Panc1 (cell line): Measurements from ENCODE around the gene WDR7. TPM values are rescaled to one million over a fixed set of nuclear protein-coding genes. Genes with fewer than 3 reads are reported as not detected.

Experiments used
- ATAC-seq: fragments of 200-7000 bp; cut with Tn5 transposase; 2 replicates; pipeline ENCODE4 v1.9.1; 2020; ENCODE audit warnings: mild to moderate bottlenecking, moderate library complexity
- BruUV-seq: library from RNA; stranded (reverse); fragments of 400-500 nt; replicated peaks from 2 replicates; lab custom pipeline; 2021; lab: Mats Ljungman, UMichigan
- CTCF ChIA-PET: fragments of 300-600 bp; sonication (Branson Sonifier 250); formaldehyde crosslinking; loops from one replicate; lab custom pipeline; 2022; ENCODE audit warnings: antibody characterized with exemption; lab: Charles Lee
- POLR2A ChIA-PET: fragments of 300-600 bp; sonication (Branson Sonifier 250); formaldehyde crosslinking; loops from one replicate; lab custom pipeline; 2022; ENCODE audit warnings: antibody characterized with exemption; lab: Charles Lee
- DNase-seq: peaks from one replicate; pipeline ENCODE4 v3.0.0-alpha.2; 2010; ENCODE audit warnings: low read depth, low spot score
- H3K27ac ChIP-seq: 2 replicates; pipeline ENCODE4 v1.5.1; 2011; ENCODE audit warnings: mild to moderate bottlenecking, low read length, inconsistent platforms
- H3K27me3 ChIP-seq: fragments of 200-500 bp; sonication (Bioruptor generic); 2 replicates; pipeline ENCODE4 v1.6.0; 2014; ENCODE audit warnings: low read length, inconsistent platforms; ENCODE audit not compliant: control insufficient read depth, insufficient read depth
- H3K36me3 ChIP-seq: fragments of 200-500 bp; sonication (Bioruptor generic); 2 replicates; pipeline ENCODE4 v1.5.1; 2014; ENCODE audit warnings: inconsistent platforms, mild to moderate bottlenecking, low read length, moderate library complexity; ENCODE audit not compliant: control insufficient read depth, insufficient read depth
- H3K4me1 ChIP-seq: 2 replicates; pipeline ENCODE4 v1.5.1; 2011; ENCODE audit warnings: inconsistent platforms, mild to moderate bottlenecking, low read length, moderate library complexity; ENCODE audit not compliant: control insufficient read depth, insufficient read depth
- H3K4me3 ChIP-seq, 2 experiments: 2 replicates each; pipeline ENCODE4 v1.5.1; 2011 to 2012; ENCODE audit warnings: low read depth in 2 of 2, low read length in 2 of 2, mild to moderate bottlenecking in 2 of 2, inconsistent platforms in 1 of 2, moderate library complexity in 1 of 2
- H3K9me3 ChIP-seq: fragments of 200-500 bp; sonication (Bioruptor generic); 2 replicates; pipeline ENCODE4 v1.5.1; 2014; ENCODE audit warnings: low read depth, mild to moderate bottlenecking, inconsistent platforms, low read length, moderate library complexity; ENCODE audit not compliant: control insufficient read depth, insufficient read depth
- POLR2AphosphoS5 ChIP-seq: IDR thresholded peaks from 2 replicates; pipeline ENCODE4 v1.6.1; 2012; ENCODE audit warnings: mild to moderate bottlenecking, low read depth, low read length, moderate library complexity
- SIN3A ChIP-seq: IDR thresholded peaks from 2 replicates; pipeline ENCODE4 v1.6.1; 2012; ENCODE audit warnings: low read depth, mild to moderate bottlenecking, low read length, moderate library complexity, borderline replicate concordance; ENCODE audit not compliant: insufficient read depth
- TCF7L2 ChIP-seq: IDR thresholded peaks from 2 replicates; pipeline ENCODE4 v1.6.1; 2011; ENCODE audit warnings: mild to moderate bottlenecking, low read depth, low read length, inconsistent platforms
- in situ Hi-C: cut with HindIII; loops from 2 replicates; pipeline ENCODE4 v1.10.0; 2016; ENCODE audit warnings: low sequenced_read_pairs, low pct_unique_long_range_greater_than_20kb
- intact Hi-C: fragments of 100-400 bp; cut with micrococcal nuclease; formaldehyde crosslinking; loops from one replicate; pipeline ENCODE4 v1.10.0; 2022; ENCODE audit not compliant: unreplicated experiment
- total RNA-seq: library from RNA; stranded (reverse); gene quantifications from one replicate; pipeline ENCODE4 v1.2.1, GENCODE V29; 2021; ENCODE audit not compliant: unreplicated experiment
- TF ChIP-seq, protein P1 (sequence below), 2 experiments: IDR thresholded peaks; 2 replicates each; pipeline ENCODE4 v1.6.1; 2011 to 2012; ENCODE audit warnings: low read depth in 2 of 2, control low read depth in 1 of 2, low read length in 1 of 2, mild to moderate bottlenecking in 1 of 2, moderate library complexity in 1 of 2; ENCODE audit not compliant: insufficient read depth in 1 of 2
- TF ChIP-seq, protein P2 (sequence below): fragments of 450-650 bp; IDR thresholded peaks from 2 replicates; pipeline ENCODE4 v1.5.1; 2017; ENCODE audit warnings: mild to moderate bottlenecking

WDR7 gene
- total RNA-seq, 1 experiment from 2014 or later = 12.3 TPM

DNA sequence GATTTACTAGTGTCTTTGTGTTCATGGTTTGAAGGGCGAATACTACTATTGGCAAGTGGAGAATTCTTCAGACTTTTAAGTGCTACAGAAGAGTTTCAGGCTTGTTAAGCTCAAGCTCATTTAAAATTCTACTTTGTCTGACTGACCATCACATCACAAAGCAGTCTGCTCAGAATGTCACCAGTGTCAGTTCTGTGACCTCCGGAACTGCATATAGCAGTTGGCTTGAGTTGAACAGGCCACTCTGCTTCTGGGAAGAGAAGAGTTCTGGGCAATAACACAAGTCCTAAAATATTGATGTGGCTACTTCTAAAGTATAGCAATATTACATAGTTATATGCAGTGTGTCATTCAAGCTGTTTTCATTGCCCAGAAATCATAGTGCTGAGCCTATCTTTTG, 250.8 kb downstream of the WDR7 start:
- TF ChIP-seq TCF7L2 (no peak), POLR2AphosphoS5 (no peak), SIN3A (no peak)
- TF ChIP-seq, protein P1, sequence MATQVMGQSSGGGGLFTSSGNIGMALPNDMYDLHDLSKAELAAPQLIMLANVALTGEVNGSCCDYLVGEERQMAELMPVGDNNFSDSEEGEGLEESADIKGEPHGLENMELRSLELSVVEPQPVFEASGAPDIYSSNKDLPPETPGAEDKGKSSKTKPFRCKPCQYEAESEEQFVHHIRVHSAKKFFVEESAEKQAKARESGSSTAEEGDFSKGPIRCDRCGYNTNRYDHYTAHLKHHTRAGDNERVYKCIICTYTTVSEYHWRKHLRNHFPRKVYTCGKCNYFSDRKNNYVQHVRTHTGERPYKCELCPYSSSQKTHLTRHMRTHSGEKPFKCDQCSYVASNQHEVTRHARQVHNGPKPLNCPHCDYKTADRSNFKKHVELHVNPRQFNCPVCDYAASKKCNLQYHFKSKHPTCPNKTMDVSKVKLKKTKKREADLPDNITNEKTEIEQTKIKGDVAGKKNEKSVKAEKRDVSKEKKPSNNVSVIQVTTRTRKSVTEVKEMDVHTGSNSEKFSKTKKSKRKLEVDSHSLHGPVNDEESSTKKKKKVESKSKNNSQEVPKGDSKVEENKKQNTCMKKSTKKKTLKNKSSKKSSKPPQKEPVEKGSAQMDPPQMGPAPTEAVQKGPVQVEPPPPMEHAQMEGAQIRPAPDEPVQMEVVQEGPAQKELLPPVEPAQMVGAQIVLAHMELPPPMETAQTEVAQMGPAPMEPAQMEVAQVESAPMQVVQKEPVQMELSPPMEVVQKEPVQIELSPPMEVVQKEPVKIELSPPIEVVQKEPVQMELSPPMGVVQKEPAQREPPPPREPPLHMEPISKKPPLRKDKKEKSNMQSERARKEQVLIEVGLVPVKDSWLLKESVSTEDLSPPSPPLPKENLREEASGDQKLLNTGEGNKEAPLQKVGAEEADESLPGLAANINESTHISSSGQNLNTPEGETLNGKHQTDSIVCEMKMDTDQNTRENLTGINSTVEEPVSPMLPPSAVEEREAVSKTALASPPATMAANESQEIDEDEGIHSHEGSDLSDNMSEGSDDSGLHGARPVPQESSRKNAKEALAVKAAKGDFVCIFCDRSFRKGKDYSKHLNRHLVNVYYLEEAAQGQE (IDR thresholded peaks at IDR 0.05; ENCODE audit: insufficient read depth in 1 of 2, low read depth in 2 of 2, low read length in 1 of 2) = no peak
- TF ChIP-seq, protein P2, sequence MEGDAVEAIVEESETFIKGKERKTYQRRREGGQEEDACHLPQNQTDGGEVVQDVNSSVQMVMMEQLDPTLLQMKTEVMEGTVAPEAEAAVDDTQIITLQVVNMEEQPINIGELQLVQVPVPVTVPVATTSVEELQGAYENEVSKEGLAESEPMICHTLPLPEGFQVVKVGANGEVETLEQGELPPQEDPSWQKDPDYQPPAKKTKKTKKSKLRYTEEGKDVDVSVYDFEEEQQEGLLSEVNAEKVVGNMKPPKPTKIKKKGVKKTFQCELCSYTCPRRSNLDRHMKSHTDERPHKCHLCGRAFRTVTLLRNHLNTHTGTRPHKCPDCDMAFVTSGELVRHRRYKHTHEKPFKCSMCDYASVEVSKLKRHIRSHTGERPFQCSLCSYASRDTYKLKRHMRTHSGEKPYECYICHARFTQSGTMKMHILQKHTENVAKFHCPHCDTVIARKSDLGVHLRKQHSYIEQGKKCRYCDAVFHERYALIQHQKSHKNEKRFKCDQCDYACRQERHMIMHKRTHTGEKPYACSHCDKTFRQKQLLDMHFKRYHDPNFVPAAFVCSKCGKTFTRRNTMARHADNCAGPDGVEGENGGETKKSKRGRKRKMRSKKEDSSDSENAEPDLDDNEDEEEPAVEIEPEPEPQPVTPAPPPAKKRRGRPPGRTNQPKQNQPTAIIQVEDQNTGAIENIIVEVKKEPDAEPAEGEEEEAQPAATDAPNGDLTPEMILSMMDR = no peak
- in situ Hi-C loops (no loop called here), intact Hi-C loops (no loop called here)
- POLR2A ChIA-PET = interaction anchor here (0.6 kb wide), 1 partner anchor 16 kb away, joined by 3 read pairs; no protein-coding TSS in a partner anchor
- ATAC-seq = no peak
- no peak overlapping the region for H3K27ac ChIP-seq
- H3K27me3 ChIP-seq = no peaks in the 10 kb centered on the region
- BruUV-seq = no TSS peak
- H3K4me1 ChIP-seq = no peaks in the 10 kb centered on the region
- no peaks in the 10 kb centered on the region for H3K36me3 ChIP-seq
- CTCF ChIA-PET = no interaction called here
- no peaks in the 10 kb centered on the region for H3K9me3 ChIP-seq
- H3K4me3 ChIP-seq = no peak overlapping the region
- no peak for DNase-seq

DNA sequence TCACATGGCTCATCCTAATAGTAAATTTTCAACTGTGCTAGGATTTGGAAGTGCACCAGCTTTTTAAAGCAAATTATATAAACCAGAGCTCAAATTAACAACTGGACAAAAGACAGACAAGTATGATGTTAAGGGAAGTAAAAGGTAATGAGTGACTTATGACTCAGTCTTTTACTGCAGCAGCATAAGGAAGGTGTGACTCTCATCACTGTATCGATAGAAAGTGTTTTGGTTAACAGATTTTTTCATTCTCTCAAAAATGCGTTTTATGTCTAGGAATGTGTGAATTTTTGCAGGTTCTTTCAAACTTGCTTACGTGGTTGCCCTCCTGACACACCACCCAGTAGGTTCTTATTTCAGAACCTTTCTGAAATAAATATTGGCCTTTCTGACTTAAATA, 251.5 kb downstream of the WDR7 start:
- H3K4me3 ChIP-seq = no peak overlapping the region
- BruUV-seq = no TSS peak
- H3K27me3 ChIP-seq = no peaks in the 10 kb centered on the region
- ChIA-PET CTCF (no interaction called here), POLR2A (interaction anchor here (0.6 kb wide), 1 partner anchor 17 kb away, joined by 3 read pairs; no protein-coding TSS in a partner anchor)
- in situ Hi-C loops = no loop called here
- no peaks in the 10 kb centered on the region for H3K9me3 ChIP-seq
- no peak overlapping the region for H3K27ac ChIP-seq
- intact Hi-C loops = no loop called here
- no peaks in the 10 kb centered on the region for H3K4me1 ChIP-seq
- no peak for DNase-seq
- TF ChIP-seq, protein P1 (IDR thresholded peaks at IDR 0.05; ENCODE audit: insufficient read depth in 1 of 2, low read depth in 2 of 2, low read length in 1 of 2) = no peak
- TF ChIP-seq TCF7L2 = no peak
- ATAC-seq = no peak
- no peaks in the 10 kb centered on the region for H3K36me3 ChIP-seq
